Coronary artery (tissue), 2 donors: ENCODE results near the gene TBL1X.

ENCODE experiments used
- DNase-seq: peaks from one replicate; pipeline ENCODE4 v3.0.0-alpha.2; 2017; ENCODE audit warnings: low spot score
- H3K27ac ChIP-seq, 2 donors: fragments of 200-600 bp; sonication (generic); one replicate each; pipeline ENCODE4 v1.5.1; 2016 to 2019
- H3K4me3 ChIP-seq: fragments of 200-600 bp; sonication (generic); 2 replicates; pipeline ENCODE4 v1.5.1; 2016; ENCODE audit warnings: mild to moderate bottlenecking, moderate library complexity
- TF ChIP-seq, protein P1 (sequence below): fragments of 200-600 bp; sonication (generic); IDR thresholded peaks from one replicate; pipeline ENCODE4 v1.5.1; 2019; ENCODE audit warnings: antibody characterized with exemption

Gene TBL1X

DNA sequence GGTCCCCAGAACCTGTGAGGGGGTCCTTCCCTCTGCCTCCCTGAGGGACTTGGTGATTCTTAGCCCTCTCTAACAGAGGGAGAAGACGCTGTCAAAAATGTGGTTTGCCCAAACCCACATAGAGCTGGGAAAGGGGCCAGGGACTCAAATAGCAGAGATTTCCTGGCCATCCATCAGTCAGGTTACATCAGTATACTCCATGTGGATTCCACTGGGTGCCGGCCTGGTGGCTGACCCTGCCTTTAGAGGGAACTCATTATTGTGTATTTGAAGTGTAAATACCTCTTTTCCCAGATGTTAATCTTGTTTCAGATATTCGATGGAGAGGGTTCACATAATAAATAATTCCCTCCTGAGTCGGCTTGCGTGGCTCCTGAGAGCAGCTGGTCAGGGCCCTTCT lies 130.3 kb downstream of the TBL1X start:
- no peak for DNase-seq
- Histone ChIP-seq H3K4me3 (no peak overlapping the region), H3K27ac (no peak overlapping the region)
- TF ChIP-seq, protein P1, sequence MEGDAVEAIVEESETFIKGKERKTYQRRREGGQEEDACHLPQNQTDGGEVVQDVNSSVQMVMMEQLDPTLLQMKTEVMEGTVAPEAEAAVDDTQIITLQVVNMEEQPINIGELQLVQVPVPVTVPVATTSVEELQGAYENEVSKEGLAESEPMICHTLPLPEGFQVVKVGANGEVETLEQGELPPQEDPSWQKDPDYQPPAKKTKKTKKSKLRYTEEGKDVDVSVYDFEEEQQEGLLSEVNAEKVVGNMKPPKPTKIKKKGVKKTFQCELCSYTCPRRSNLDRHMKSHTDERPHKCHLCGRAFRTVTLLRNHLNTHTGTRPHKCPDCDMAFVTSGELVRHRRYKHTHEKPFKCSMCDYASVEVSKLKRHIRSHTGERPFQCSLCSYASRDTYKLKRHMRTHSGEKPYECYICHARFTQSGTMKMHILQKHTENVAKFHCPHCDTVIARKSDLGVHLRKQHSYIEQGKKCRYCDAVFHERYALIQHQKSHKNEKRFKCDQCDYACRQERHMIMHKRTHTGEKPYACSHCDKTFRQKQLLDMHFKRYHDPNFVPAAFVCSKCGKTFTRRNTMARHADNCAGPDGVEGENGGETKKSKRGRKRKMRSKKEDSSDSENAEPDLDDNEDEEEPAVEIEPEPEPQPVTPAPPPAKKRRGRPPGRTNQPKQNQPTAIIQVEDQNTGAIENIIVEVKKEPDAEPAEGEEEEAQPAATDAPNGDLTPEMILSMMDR: no peak

DNA sequence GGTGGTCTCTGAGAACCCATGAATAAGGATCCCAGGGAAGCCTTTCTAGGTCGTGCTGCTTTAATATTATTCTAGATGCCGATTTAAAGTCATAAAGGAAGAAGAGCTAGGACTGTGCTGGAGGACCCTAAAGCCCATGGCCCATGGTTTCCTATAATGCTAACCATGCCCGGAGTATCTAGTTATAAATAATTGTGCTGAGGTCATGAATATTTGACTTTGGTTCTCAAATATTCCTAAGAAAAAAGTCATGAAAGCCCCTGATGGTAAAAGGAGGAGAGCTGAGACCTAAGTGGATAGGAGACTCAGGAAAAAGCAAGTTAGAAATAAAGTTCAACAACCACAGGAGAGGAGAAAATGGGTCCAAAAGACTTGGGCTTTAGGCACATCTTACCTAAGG lies 132.0 kb downstream of the TBL1X start:
- no peak for DNase-seq
- TF ChIP-seq, protein P1: no peak
- H3K27ac ChIP-seq: no peak overlapping the region

DNA sequence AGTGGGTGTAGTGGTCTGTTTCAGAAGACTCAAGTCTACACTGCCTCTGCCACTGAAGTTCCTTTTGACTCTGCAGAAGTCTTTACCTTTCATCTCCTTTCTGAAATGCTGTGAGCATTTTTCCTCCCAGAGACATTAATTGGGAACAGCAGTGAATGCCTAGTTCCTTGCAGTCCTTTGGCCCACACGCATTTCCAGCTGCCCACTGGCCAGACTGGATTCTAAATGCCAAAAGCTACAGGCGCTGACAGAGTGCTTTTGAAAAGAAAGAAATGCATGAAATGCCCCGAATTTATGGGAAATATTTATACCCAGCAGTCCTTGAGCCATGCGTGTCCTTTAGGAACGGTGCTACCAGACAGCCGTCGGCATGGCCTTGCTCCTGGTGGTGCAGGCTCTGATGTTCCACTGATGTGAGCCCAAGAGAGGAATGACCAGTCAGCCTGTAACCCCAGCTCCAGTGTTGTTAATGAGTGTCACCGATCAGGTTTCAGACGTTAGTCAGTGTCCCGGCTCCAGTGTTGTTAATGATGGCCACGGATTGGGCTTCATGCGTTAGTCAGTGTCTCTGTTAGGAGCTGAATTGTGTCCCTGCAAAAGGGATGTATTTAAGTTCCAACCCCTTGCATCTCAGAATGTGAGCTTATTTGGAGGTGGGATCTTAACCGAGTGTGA lies 132.6 kb downstream of the TBL1X start:
- Histone ChIP-seq H3K27ac (peak overlapping the region in 1 of 2 donors; percentile 2), H3K4me3 (no peak overlapping the region)
- no peak for DNase-seq
- TF ChIP-seq, protein P1: no peak

More for the DNA sequence above, 132.0 kb downstream of the TBL1X start:
- H3K4me3 ChIP-seq: no peak overlapping the region

DNA sequence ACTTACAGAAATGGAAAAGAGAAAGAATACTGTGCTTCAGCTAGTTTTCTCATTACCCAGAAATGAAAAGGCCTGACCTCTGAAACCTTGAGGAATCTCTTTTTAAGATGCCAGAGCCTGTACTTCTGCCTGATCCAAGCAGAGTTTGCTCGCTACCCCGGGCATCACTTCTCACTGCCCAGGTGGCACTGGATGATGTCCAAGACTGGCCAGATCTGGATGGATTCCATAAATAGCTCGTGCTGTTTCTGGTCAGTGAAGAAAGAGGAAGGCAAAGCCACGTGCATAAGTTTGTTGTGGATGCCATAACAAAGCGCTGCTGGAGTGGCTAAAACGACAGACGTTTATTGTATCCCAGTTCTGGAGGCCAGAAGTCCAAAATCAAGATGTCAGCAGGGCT lies 133.5 kb downstream of the TBL1X start:
- TF ChIP-seq, protein P1: no peak
- no peak overlapping the region for H3K4me3 ChIP-seq
- no peak for DNase-seq
- H3K27ac ChIP-seq: peak overlapping the region in 1 of 2 donors; percentile 5

DNA sequence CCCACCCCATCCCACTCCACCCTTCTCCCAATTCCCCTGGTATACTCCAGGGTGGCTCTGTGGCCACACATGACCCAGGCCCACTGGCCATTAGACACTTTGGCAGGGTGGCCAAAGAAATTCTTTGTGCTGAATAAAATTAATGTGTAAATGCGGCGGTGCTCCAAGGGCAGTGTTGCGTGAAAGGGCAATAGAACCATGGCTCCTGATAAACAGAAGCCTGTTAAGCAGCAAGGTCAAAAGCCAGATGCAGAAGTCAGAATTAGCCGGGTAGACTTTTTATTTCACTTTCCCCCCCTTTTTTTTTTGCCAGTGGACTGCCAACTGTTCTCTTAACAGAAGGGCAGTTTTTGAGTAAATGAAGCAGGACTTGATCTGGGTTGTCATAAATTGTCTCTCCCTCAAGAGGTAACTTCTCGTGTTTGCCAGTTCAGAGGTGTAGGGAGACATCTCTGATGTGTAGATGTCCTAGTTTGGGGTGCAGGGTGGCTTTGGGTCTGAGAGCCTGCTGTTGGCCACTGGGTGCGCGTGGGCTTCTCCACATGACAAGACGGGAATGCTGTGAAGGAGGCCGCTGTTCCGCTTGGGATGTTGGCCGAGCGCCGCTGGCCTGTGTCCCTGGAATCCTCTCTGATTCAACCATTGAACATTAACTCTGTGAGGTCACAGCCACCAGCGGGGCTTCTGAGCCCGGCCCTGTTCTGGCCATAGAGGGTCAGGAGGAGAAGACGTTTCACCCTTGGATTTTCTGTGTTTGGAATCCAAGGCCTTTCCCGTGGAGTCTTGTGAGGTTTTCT lies 139.5 kb downstream of the TBL1X start:
- TF ChIP-seq, protein P1: no peak
- peak overlapping the region; percentile 26 for H3K4me3 ChIP-seq
- peak overlapping the region in 1 of 2 donors; percentile 20 for H3K27ac ChIP-seq
- DNase-seq: no peak

DNA sequence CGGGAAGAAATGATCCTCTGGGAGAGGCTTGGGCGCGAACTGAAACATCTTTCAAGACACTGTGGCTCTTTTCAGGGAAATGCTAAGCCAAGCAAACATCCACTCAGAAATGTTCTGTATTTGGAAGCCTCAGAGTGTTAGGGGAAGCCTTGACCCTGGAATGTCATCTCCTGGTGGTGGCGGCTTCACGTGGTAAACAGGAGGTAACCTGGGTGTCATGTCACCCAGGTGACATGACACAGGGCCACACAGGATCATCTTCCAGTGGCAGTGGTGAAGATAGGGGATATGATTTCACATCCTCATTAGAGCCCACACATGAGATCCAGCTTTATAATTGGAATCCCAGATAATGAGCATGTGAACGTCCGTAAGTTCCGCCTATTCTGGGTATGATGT lies 140.0 kb downstream of the TBL1X start:
- peak overlapping the region; percentile 26 for H3K4me3 ChIP-seq
- DNase-seq: no peak
- H3K27ac ChIP-seq: peak overlapping the region in 1 of 2 donors; percentile 20
- TF ChIP-seq, protein P1: no peak
